H9 (cell line): Measurements from ENCODE around the gene SSBP2. TPM values are rescaled to one million over a fixed set of nuclear protein-coding genes. Genes with fewer than 3 reads are reported as not detected.

ENCODE experiments used
- DNase-seq: peaks from one replicate; pipeline ENCODE4 v3.0.0-alpha.2; 2017
- H2AFZ ChIP-seq: one replicate; pipeline ENCODE4 v1.6.1; 2013; ENCODE audit warnings: mild to moderate bottlenecking, low read length, control low read depth, moderate library complexity
- H2AK5ac ChIP-seq: 2 replicates; pipeline ENCODE4 v1.6.1; 2013; ENCODE audit warnings: low read length, control low read depth, mixed read lengths; ENCODE audit not compliant: insufficient read length
- H2BK120ac ChIP-seq: one replicate; pipeline ENCODE4 v1.6.1; 2013; ENCODE audit warnings: low read depth, mild to moderate bottlenecking, low read length, control low read depth, inconsistent platforms; ENCODE audit not compliant: poor library complexity, severe bottlenecking
- H2BK12ac ChIP-seq: 2 replicates; pipeline ENCODE4 v1.6.1; 2013; ENCODE audit warnings: low read length, control low read depth, mixed read lengths, low read depth; ENCODE audit not compliant: insufficient read length
- H2BK15ac ChIP-seq: 2 replicates; pipeline ENCODE4 v1.6.1; 2013; ENCODE audit warnings: low read depth, low read length, control low read depth
- H2BK20ac ChIP-seq: one replicate; pipeline ENCODE4 v1.6.1; 2013; ENCODE audit warnings: low read depth, mild to moderate bottlenecking, low read length, control low read depth, inconsistent platforms; ENCODE audit not compliant: poor library complexity, severe bottlenecking
- H2BK5ac ChIP-seq: 2 replicates; pipeline ENCODE4 v1.6.1; 2013; ENCODE audit warnings: low read length, control low read depth, mixed read lengths; ENCODE audit not compliant: insufficient read length
- H3K14ac ChIP-seq: 2 replicates; pipeline ENCODE4 v1.6.1; 2013; ENCODE audit warnings: low read length, control low read depth; ENCODE audit not compliant: insufficient read depth
- H3K18ac ChIP-seq: 2 replicates; pipeline ENCODE4 v1.6.1; 2013; ENCODE audit warnings: low read depth, mild to moderate bottlenecking, mixed read lengths, low read length, control low read depth; ENCODE audit not compliant: insufficient read length
- H3K23ac ChIP-seq: 2 replicates; pipeline ENCODE4 v1.6.1; 2013; ENCODE audit warnings: low read length, control low read depth, mixed read lengths, low read depth; ENCODE audit not compliant: insufficient read length
- H3K23me2 ChIP-seq: 2 replicates; pipeline ENCODE4 v1.6.1; 2013; ENCODE audit warnings: low read depth, mild to moderate bottlenecking, mixed read lengths, low read length, control low read depth; ENCODE audit not compliant: insufficient read length, poor library complexity, severe bottlenecking
- H3K27ac ChIP-seq: 2 replicates; pipeline ENCODE4 v1.5.1; 2013; ENCODE audit warnings: low read length, control low read depth, mixed read lengths, low read depth; ENCODE audit not compliant: insufficient read length
- H3K27me3 ChIP-seq: 2 replicates; pipeline ENCODE4 v1.6.1; 2013; ENCODE audit warnings: low read length, control low read depth, inconsistent platforms; ENCODE audit not compliant: insufficient read depth
- H3K4ac ChIP-seq: 2 replicates; pipeline ENCODE4 v1.6.1; 2013; ENCODE audit warnings: low read depth, mild to moderate bottlenecking, control low read depth, inconsistent platforms, low read length, moderate library complexity
- H3K4me1 ChIP-seq: 2 replicates; pipeline ENCODE4 v1.6.1; 2013; ENCODE audit warnings: low read length, control low read depth, inconsistent platforms; ENCODE audit not compliant: insufficient read depth
- H3K4me2 ChIP-seq: 2 replicates; pipeline ENCODE4 v1.6.1; 2013; ENCODE audit warnings: low read length, control low read depth, mixed read lengths; ENCODE audit not compliant: insufficient read length, insufficient read depth
- H3K56ac ChIP-seq: 2 replicates; pipeline ENCODE4 v1.6.1; 2013; ENCODE audit warnings: low read depth, mild to moderate bottlenecking, mixed read lengths, low read length, control low read depth; ENCODE audit not compliant: insufficient read length
- H3K79me1 ChIP-seq: 2 replicates; pipeline ENCODE4 v1.6.1; 2013; ENCODE audit warnings: low read depth, mild to moderate bottlenecking, moderate library complexity, low read length, control low read depth, inconsistent platforms; ENCODE audit not compliant: insufficient read depth, poor library complexity, severe bottlenecking
- H3K79me2 ChIP-seq: 2 replicates; pipeline ENCODE4 v1.6.1; 2013; ENCODE audit warnings: low read length, control low read depth, inconsistent platforms; ENCODE audit not compliant: insufficient read depth
- H3K9ac ChIP-seq: 2 replicates; pipeline ENCODE4 v1.6.1; 2013; ENCODE audit warnings: low read length, control low read depth, mixed read lengths; ENCODE audit not compliant: insufficient read length; ENCODE audit errors: extremely low read depth
- H3K9me3 ChIP-seq: one replicate; pipeline ENCODE4 v1.6.1; 2013; ENCODE audit warnings: low read depth, low read length, inconsistent platforms; ENCODE audit not compliant: control insufficient read depth
- H3T11ph ChIP-seq: one replicate; pipeline ENCODE4 v1.6.1; 2013; ENCODE audit warnings: mild to moderate bottlenecking, low read length, control low read depth, inconsistent platforms
- H4K20me1 ChIP-seq: one replicate; pipeline ENCODE4 v1.6.1; 2013; ENCODE audit not compliant: control insufficient read depth, insufficient read length, insufficient read depth
- H4K5ac ChIP-seq: 2 replicates; pipeline ENCODE4 v1.6.1; 2013; ENCODE audit warnings: low read depth, mild to moderate bottlenecking, mixed read lengths, low read length, control low read depth; ENCODE audit not compliant: insufficient read length
- H4K8ac ChIP-seq: replicated peaks from 2 replicates; pipeline ENCODE4 v1.6.1; 2013; ENCODE audit warnings: low read length, control low read depth, mixed read lengths, low read depth; ENCODE audit not compliant: insufficient read length
- H4K91ac ChIP-seq: 2 replicates; pipeline ENCODE4 v1.6.1; 2013; ENCODE audit warnings: low read depth, mild to moderate bottlenecking, moderate library complexity, mixed read lengths, low read length, control low read depth; ENCODE audit not compliant: insufficient read length
- H3K27ac Mint-ChIP-seq, 3 experiments: 2 replicates in 2 of 3; 3 replicates in 1 of 3; pipeline ENCODE4 v1.8.0; 2020 to 2021; ENCODE audit warnings: mixed read lengths in 3 of 3, mild to moderate bottlenecking in 1 of 3, moderate library complexity in 1 of 3
- H3K27me3 Mint-ChIP-seq: 2 replicates; pipeline ENCODE4 v1.8.0; 2021; ENCODE audit warnings: low read depth, mild to moderate bottlenecking, moderate library complexity, mixed read lengths
- H3K36me3 Mint-ChIP-seq, 3 experiments: 2 replicates in 2 of 3; 3 replicates in 1 of 3; pipeline ENCODE4 v1.8.0; 2020 to 2021; ENCODE audit warnings: low read depth in 3 of 3, mixed read lengths in 3 of 3; ENCODE audit not compliant: insufficient read depth in 1 of 3
- H3K4me1 Mint-ChIP-seq, 2 experiments: 2 replicates each; pipeline ENCODE4 v1.8.0; 2020; ENCODE audit warnings: mixed read lengths in 2 of 2
- H3K4me3 Mint-ChIP-seq, 2 experiments: 2 replicates in 1 of 2; 3 replicates in 1 of 2; pipeline ENCODE4 v1.8.0; 2020 to 2021; ENCODE audit warnings: mild to moderate bottlenecking in 2 of 2, mixed read lengths in 2 of 2, moderate library complexity in 1 of 2
- H3K9me3 Mint-ChIP-seq, 2 experiments: 2 replicates in 1 of 2; 3 replicates in 1 of 2; pipeline ENCODE4 v1.8.0; 2020; ENCODE audit warnings: mild to moderate bottlenecking in 2 of 2, mixed read lengths in 2 of 2, moderate library complexity in 1 of 2
- CTCF ChIP-seq: fragments of 200-600 bp; sonication (generic); conservative IDR thresholded peaks from 3 replicates; pipeline ENCODE4 v1.8.0; 2021; ENCODE audit warnings: antibody characterized with exemption, mild to moderate bottlenecking
- WGBS: extraction: QIAGEN DNeasy Blood & Tissue Kit; methylation state at CpG from one replicate; pipeline ENCODE4 v1.1.7; 2013; ENCODE audit warnings: missing lambda C conversion rate, low lambda C conversion rate, mixed read lengths; ENCODE audit not compliant: insufficient read length; ENCODE audit errors: extremely low coverage; 5-methylcytosine and 5-hydroxymethylcytosine counted together
- total RNA-seq: library from RNA; stranded (reverse); gene quantifications from 2 replicates; pipeline ENCODE4 v1.2.1, GENCODE V29; 2021

The SSBP2 gene
- total RNA-seq, 1 experiment from 2014 or later = 35.6 TPM

- H3K23ac ChIP-seq = no peak overlapping the region
- Mint-ChIP-seq H3K36me3 (peaks cover 2 to 12% (median 5%) of the 10 kb centered on the region in 3 experiments; a peak in 3 of 7 replicates), H3K9me3 (peaks cover 2 to 3% of the 10 kb centered on the region in 2 experiments; a peak in 3 of 5 replicates), H3K27me3 (no peaks in the 10 kb centered on the region), H3K4me1 (no peaks in the 10 kb centered on the region), H3K27ac (no peak overlapping the region), H3K4me3 (no peak overlapping the region)
- no peak overlapping the region for H2AK5ac ChIP-seq
- H3K27me3 ChIP-seq = no peaks in the 10 kb centered on the region
- no peak overlapping the region for H4K8ac ChIP-seq
- no peak for TF ChIP-seq CTCF
- no peak overlapping the region for H3K18ac ChIP-seq
- H3K14ac ChIP-seq = no peak overlapping the region
- H2BK12ac ChIP-seq = no peak overlapping the region
- no peak overlapping the region for H3T11ph ChIP-seq
- no peak overlapping the region for H3K27ac ChIP-seq
- H2BK15ac ChIP-seq = no peak overlapping the region
- no peak overlapping the region for H3K4me2 ChIP-seq
- no peak for DNase-seq
- H3K79me1 ChIP-seq = no peaks in the 10 kb centered on the region
- H3K79me2 ChIP-seq = no peaks in the 10 kb centered on the region
- no peak overlapping the region for H4K91ac ChIP-seq
- no peaks in the 10 kb centered on the region for H3K23me2 ChIP-seq
- no peak overlapping the region for H2BK20ac ChIP-seq
- no peak overlapping the region for H2BK5ac ChIP-seq
- no peaks in the 10 kb centered on the region for H4K20me1 ChIP-seq
- H3K9me3 ChIP-seq = no peaks in the 10 kb centered on the region
- no peak overlapping the region for H3K9ac ChIP-seq
- no peak overlapping the region for H4K5ac ChIP-seq
- no peak overlapping the region for H3K56ac ChIP-seq
- no CpG with 5 or more reads among the region's 1 CpG for WGBS
- no peak overlapping the region for H3K4ac ChIP-seq
- H2BK120ac ChIP-seq = no peak overlapping the region
- no peaks in the 10 kb centered on the region for H3K4me1 ChIP-seq
- no peak overlapping the region for H2AFZ ChIP-seq
Measured at GRCh38 chr5:81626524-81626923, 124.4 kb downstream of the SSBP2 start.
